Hepatocyte (in vitro differentiated cells): ENCODE data around the gene MAPRE3. TPM values are rescaled to one million over a fixed set of nuclear protein-coding genes. Genes with fewer than 3 reads are reported as not detected.

Experiments
- DNase-seq: peaks from one replicate; pipeline ENCODE4 v3.0.0-alpha.2; 2016; ENCODE audit warnings: low spot score
- H2AFZ ChIP-seq: fragments of 200-600 bp; sonication (generic); 2 replicates; pipeline ENCODE4 v1.6.0; 2016; ENCODE audit warnings: antibody characterized with exemption, mild to moderate bottlenecking
- H3K27ac ChIP-seq: fragments of 200-600 bp; sonication (generic); 2 replicates; pipeline ENCODE4 v1.5.1; 2016; ENCODE audit warnings: mild to moderate bottlenecking
- H3K27me3 ChIP-seq: fragments of 200-600 bp; sonication (generic); 2 replicates; pipeline ENCODE4 v1.6.1; 2016
- H3K36me3 ChIP-seq: fragments of 200-600 bp; sonication (generic); replicated peaks from 2 replicates; pipeline ENCODE4 v1.5.1; 2016; ENCODE audit warnings: low read depth; ENCODE audit not compliant: insufficient read depth
- H3K4me1 ChIP-seq: fragments of 200-600 bp; sonication (generic); 2 replicates; pipeline ENCODE4 v1.5.1; 2016; ENCODE audit warnings: mild to moderate bottlenecking, moderate library complexity; ENCODE audit not compliant: insufficient read depth
- H3K4me2 ChIP-seq: fragments of 200-600 bp; sonication (generic); 2 replicates; pipeline ENCODE4 v1.6.0; 2016
- H3K4me3 ChIP-seq: fragments of 200-600 bp; sonication (generic); 2 replicates; pipeline ENCODE4 v1.5.1; 2016; ENCODE audit warnings: mild to moderate bottlenecking
- H3K79me2 ChIP-seq: fragments of 200-600 bp; sonication (generic); 2 replicates; pipeline ENCODE4 v1.6.0; 2017; ENCODE audit warnings: mild to moderate bottlenecking
- H3K9me2 ChIP-seq: fragments of 200-600 bp; sonication (generic); replicated peaks from 2 replicates; pipeline ENCODE4 v1.6.0; 2017; ENCODE audit warnings: mild to moderate bottlenecking; ENCODE audit not compliant: insufficient read depth
- H3K9me3 ChIP-seq: fragments of 200-600 bp; sonication (generic); 2 replicates; pipeline ENCODE4 v1.5.1; 2016; ENCODE audit warnings: low read depth, mild to moderate bottlenecking
- H4K20me1 ChIP-seq: fragments of 200-600 bp; sonication (generic); 2 replicates; pipeline ENCODE4 v1.6.0; 2016; ENCODE audit warnings: mild to moderate bottlenecking; ENCODE audit not compliant: insufficient read depth, poor library complexity, severe bottlenecking
- EZH2 ChIP-seq: fragments of 200-600 bp; sonication (generic); IDR thresholded peaks from 2 replicates; pipeline ENCODE4 v1.6.1; 2016; ENCODE audit warnings: antibody characterized with exemption, mild to moderate bottlenecking, borderline replicate concordance
- EZH2phosphoT487 ChIP-seq: fragments of 200-600 bp; sonication (generic); IDR thresholded peaks from one replicate; pipeline ENCODE4 v1.6.1; 2018; ENCODE audit warnings: antibody characterized with exemption, mild to moderate bottlenecking, low read depth, moderate library complexity; ENCODE audit not compliant: unreplicated experiment, severe bottlenecking
- WGBS: methylation state at CpG from one replicate; pipeline ENCODE4 v1.1.6; 2016; ENCODE audit warnings: low lambda C conversion rate; ENCODE audit errors: missing lambda C conversion rate; 5-methylcytosine and 5-hydroxymethylcytosine counted together
- polyA plus RNA-seq: library from polyadenylated mRNA; unstranded; fragments of >200 nt; fragmentation: Nextera tagmentation; extraction: Ambion mirVana; gene quantifications from 2 replicates; pipeline ENCODE4 v1.2.1, GENCODE V29; 2016
- total RNA-seq: library from RNA; depleted of rRNA; stranded (reverse); fragments of >200 nt; gene quantifications from 2 replicates; pipeline ENCODE4 v1.2.3, GENCODE V29; 2014
- TF ChIP-seq, protein P1 (sequence below): fragments of 200-600 bp; sonication (generic); IDR thresholded peaks from 2 replicates; pipeline ENCODE4 v1.5.1; 2016; ENCODE audit warnings: antibody characterized with exemption, mild to moderate bottlenecking; ENCODE audit not compliant: poor library complexity

MAPRE3 gene
- total and polyA plus RNA-seq, 2 experiments from 2014 or later, result 8.6 to 23.6 TPM

GRCh38 chr2:27054721-27055120 is 84.3 kb downstream of the MAPRE3 start:
- H3K9me2 ChIP-seq, result no peaks in the 10 kb centered on the region
- TF ChIP-seq, protein P1, sequence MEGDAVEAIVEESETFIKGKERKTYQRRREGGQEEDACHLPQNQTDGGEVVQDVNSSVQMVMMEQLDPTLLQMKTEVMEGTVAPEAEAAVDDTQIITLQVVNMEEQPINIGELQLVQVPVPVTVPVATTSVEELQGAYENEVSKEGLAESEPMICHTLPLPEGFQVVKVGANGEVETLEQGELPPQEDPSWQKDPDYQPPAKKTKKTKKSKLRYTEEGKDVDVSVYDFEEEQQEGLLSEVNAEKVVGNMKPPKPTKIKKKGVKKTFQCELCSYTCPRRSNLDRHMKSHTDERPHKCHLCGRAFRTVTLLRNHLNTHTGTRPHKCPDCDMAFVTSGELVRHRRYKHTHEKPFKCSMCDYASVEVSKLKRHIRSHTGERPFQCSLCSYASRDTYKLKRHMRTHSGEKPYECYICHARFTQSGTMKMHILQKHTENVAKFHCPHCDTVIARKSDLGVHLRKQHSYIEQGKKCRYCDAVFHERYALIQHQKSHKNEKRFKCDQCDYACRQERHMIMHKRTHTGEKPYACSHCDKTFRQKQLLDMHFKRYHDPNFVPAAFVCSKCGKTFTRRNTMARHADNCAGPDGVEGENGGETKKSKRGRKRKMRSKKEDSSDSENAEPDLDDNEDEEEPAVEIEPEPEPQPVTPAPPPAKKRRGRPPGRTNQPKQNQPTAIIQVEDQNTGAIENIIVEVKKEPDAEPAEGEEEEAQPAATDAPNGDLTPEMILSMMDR, result no peak
- no peak for TF ChIP-seq EZH2phosphoT487
- TF ChIP-seq EZH2, result no peak
- H3K36me3 ChIP-seq, result no peaks in the 10 kb centered on the region
- H3K27me3 ChIP-seq, result no peaks in the 10 kb centered on the region
- 98% methylated on average over 11 of the region's 11 CpGs for WGBS
- H3K4me2 ChIP-seq, result no peak overlapping the region
- H3K79me2 ChIP-seq, result no peaks in the 10 kb centered on the region
- H4K20me1 ChIP-seq, result no peaks in the 10 kb centered on the region
- H3K9me3 ChIP-seq, result no peaks in the 10 kb centered on the region
- no peak overlapping the region for H2AFZ ChIP-seq
- H3K27ac ChIP-seq, result no peak overlapping the region
- peaks cover 7% of the 10 kb centered on the region for H3K4me1 ChIP-seq
- no peak overlapping the region for H3K4me3 ChIP-seq
- no peak for DNase-seq

DNA sequence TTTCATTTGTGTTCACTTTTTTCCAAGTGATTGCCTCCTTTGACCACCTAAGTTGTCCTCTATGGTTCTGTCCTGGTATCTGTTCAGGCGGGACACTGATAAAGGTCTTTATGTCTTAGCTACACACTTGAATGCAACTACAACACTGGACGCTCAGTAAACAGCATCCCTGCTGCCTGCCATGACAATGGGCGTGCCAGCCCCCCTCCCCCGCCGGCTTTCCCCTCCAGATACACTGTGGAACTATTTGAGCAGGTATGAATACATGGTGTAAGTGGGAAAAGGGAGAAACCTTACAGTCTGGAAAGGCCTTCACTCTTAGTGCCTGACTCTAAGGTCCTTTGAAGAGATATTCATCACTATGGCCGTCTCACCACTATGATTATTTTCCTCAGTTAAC is 86.7 kb downstream of the MAPRE3 start:
- Histone ChIP-seq H3K79me2 (no peaks in the 10 kb centered on the region), H3K4me3 (no peak overlapping the region), H2AFZ (no peak overlapping the region), H4K20me1 (no peaks in the 10 kb centered on the region), H3K36me3 (no peaks in the 10 kb centered on the region), H3K9me2 (no peaks in the 10 kb centered on the region), H3K27me3 (no peaks in the 10 kb centered on the region), H3K27ac (no peak overlapping the region), H3K9me3 (no peaks in the 10 kb centered on the region), H3K4me2 (no peak overlapping the region), H3K4me1 (peaks cover 5% of the 10 kb centered on the region)
- no peak for DNase-seq
- WGBS, result 95% methylated on average over 6 of the region's 6 CpGs
- TF ChIP-seq EZH2phosphoT487, result no peak
- TF ChIP-seq, protein P1, result no peak

GRCh38 chr2:27058210-27058609 is 87.8 kb downstream of the MAPRE3 start:
- WGBS, result 96% methylated on average over 10 of the region's 10 CpGs
- H3K9me3 ChIP-seq, result no peaks in the 10 kb centered on the region
- H3K9me2 ChIP-seq, result no peaks in the 10 kb centered on the region
- H3K27me3 ChIP-seq, result no peaks in the 10 kb centered on the region
- no peaks in the 10 kb centered on the region for H3K4me1 ChIP-seq
- H4K20me1 ChIP-seq, result no peaks in the 10 kb centered on the region
- TF ChIP-seq EZH2phosphoT487 (no peak), EZH2 (no peak)
- TF ChIP-seq, protein P1, result no peak
- no peak overlapping the region for H3K4me3 ChIP-seq
- no peak overlapping the region for H3K4me2 ChIP-seq
- no peak overlapping the region for H2AFZ ChIP-seq
- no peak for DNase-seq
- H3K79me2 ChIP-seq, result no peaks in the 10 kb centered on the region
- no peak overlapping the region for H3K27ac ChIP-seq
- no peaks in the 10 kb centered on the region for H3K36me3 ChIP-seq
